NCI-H2029 (cell line): ENCODE results near the gene ZSCAN20.

Source experiments
- DNase-seq: peaks from one replicate; lab custom pipeline; 2025; lab: John Stamatoyannopoulos, UW

ZSCAN20 gene

DNA sequence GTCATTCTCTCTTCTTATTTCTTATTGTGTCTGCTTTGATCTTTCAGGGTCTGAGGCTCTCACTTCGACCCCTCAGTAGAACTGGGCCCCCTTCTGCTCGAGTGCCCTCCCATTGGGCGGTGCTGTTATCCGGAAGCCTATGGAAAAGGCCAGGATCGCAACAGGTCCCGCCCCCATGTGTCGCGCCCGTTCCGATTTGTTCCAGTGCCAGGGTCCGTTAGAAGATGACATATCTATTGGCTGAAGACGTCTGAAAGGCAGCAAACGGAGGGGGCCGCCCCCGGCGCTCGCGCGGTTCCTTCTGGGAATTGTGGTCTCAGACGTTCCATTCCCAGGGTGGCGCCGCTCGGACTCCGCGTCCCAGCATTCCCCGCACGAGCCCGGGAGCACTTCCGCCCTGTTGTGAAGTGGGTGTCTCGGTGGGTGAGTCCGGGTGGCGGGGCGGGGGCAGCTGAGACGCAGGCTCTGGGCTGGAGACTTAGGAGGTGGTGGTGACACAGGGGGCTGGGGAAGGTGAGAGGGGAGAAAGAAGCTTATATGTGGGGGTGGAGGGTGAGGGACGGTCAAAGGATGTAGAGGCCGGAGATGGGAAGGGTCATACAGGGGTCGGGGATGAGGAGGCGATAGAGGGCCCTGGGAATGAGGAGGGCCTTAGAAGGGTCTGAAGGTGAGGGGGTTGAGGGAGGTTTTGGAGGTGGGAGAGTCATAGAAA, at the start of gene ZSCAN20:
Gene ZSCAN20 (plus strand): TSS at position 377 of the 712 bp plus-strand sequence. CDS start 6,644 bp downstream, outside the sequence.
- peak; percentile 94 for DNase-seq

DNA sequence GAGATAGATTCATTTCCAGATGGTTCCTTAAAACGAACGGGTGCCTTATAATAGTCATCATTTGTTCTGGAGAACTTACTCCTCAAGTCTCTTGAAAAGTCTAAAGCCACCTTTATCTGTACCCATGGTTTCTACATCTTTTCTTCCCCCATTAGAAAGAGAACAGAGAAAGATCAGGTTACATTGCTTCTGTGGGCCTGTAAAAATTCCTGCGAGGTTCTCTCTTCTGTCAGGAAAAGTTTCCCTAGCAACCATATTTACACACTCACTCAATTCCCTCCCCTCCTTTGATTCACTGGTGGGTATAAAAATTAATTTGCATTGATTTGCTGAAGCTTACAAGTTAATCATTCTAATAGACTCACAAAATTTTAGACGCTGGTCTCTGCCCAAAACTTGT, 48.2 kb upstream of the ZSCAN20 start:
- DNase-seq: no peak

DNA sequence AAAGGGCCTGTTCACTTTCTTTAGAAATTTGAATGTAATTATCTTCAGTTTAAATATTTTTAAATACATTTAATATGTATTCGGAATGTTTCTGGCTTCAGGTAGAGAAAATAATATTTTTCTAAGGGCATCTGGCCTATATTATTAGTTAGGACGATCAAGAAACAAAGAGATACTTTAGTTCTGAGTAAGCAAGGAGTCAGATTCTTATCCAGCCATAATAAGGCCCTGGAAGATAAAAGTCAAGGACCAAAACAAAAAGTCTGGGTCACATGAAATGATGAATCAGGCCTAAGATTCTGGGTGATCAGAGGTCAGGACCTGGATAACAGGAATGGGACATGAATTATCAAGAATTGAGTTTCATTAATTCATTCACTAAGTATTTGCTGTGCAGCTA, 47.8 kb upstream of the ZSCAN20 start:
- no peak for DNase-seq

DNA sequence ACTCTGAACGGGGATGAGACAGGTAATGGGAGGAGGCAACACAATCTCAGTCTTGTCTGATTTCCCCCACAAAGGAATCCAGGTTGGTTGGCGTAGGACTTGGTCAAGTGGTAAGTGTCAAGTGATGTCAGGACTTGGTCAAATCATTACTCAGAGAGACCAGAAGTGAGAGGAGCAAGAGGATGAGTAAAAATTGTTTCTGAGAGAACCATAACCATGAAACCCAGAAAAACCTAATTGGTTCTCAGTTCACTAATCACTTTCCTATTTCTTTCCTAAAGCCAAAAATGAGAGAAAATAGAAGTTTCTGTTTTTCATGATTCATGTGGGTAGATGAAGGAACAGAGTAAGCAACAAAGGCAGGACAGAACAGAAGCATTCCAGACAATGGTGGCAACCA, 46.5 kb upstream of the ZSCAN20 start:
- no peak for DNase-seq

DNA sequence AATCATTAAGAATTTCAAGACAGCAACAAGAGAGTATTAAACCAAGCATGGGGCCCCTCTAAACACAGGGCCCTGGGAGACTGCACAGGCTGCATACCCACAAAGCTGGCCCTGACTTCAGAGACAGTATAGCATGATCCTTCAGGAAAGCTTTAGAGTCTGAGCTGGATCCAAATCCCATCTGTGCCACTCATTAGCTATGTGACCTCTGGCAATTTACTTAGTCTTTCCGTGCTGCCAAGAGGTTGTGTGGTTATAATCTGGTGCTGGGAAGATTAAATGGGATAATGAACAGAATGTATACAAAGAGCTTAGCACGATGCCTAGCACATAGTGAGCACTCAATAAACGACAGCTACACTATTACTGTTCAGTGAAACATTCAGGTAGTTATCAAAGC, 45.5 kb upstream of the ZSCAN20 start:
- DNase-seq: no peak

DNA sequence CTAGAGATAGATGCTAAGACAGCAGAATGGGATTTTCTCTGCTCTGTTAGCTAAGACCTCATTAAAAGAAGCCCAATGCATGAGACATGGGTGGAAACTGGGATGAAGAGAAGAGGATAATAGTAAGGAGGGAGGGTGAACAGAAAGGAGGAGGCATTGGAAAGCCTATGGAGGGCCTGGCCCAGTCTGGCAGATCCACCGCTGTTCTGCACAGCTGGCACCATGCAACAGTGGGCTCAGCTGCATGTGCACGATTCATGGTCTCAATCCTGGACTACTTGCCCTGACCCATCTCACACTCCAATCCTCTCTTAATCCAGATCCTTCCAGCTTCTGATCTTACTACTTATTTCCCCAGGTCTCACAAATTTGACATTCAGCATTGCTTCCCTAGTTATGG, 43.8 kb upstream of the ZSCAN20 start:
- no peak for DNase-seq

DNA sequence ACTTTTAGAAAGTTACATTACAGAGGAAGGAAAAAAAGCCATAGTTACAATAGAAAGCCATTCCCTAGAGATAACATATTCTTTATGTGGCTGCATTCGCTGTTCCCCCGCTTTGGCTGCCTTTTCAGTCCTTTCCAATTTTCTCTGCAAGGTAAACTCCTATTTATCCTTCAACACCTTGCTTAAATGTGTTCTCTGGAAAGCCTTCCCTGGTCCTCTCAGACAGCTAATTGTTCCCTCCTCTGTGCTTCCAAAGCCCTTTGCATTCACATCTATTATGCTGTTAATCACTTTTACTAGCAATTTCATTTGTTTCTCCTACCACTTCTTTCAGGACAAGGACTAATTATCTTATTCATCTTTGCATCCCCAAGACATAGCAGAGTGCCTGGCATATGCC, 43.1 kb upstream of the ZSCAN20 start:
- no peak for DNase-seq

DNA sequence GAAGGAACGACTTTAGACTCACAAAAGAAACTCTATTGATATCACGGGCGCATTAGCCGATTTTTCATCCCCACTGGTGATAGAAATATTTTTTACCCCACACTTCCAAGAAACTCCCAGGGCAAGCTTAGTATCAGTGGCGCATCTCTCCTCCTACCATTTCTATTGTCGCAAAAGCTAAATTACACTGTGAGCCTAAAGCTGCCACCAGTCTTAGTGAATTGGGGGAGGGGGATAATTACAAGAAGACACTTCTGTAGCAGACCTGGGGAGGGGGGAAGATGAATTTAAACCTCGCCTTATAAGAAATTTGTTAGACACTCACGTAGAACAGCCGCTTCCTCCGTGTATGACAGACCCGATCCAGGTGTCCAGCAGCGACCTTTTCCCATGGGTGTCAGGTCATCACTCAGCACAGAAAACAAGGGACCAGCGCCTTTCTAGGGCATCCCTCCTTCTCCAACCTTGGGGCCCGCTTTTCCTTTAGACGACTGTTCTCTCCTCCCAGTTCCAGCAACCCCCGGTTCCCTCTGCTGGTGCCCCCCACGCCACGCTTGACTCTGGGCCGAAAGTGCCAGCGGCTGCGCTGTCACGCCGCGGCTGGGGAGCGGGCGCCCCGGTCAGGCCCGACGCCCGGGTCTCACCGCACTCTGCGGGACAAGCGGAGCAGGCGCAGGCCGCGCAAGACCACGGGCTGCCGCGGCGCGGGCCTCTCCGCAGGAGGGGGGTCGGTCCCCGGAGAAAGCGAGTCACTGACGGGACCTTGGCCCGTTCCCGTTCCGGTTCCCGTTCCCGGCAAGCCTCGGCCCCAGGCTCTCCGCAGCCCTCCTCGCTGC, 42.4 kb upstream of the ZSCAN20 start:
- DNase-seq: no peak

DNA sequence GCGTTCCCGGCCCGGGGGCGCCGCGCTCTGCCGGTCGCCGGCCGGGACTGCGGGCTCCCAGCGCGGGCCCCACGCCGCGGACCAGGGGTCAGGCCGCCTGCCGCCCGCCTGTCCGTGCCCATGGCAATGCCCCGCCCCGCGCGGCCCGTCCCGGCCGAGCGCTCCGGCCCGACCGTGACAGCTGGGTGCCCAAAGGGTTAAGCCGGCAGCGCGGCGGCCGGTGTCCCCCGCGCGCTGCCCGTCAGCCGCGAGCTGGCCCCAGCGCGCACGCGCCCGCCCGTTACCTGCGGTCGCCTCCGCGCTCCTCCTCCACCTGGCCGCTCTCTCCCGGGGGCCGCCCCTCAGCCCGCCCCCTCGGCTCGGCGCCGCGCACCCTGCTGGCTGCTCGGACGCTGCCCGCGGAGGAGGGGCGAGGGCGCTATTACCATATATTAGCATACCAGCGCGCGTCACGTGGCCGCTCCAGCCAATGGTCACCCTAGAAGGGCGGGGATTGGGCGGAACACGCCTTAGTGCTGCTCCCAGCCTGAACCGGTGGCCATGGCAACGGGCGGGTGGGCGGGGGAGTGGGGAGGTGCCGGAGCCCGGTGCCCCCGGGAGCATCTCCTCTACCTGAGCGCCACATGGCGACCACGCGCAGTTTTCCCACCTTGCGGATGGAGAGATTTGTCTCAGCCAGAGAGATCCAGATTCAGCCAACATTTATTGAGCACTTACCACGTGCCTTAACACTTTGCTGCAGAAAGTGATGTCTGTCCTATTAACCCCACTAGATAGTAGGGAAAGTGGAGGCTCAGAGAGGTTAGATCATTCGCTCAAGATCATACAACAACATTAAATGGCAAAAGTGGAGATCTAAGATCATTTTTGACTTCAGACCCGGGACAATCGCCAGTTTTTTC, 41.5 kb upstream of the ZSCAN20 start, which contains the start of gene PHC2:
Gene PHC2 (minus strand): TSS at position 404 of the 902 bp plus-strand sequence. CDS start 55,556 bp downstream, outside the sequence.
- DNase-seq: peak; percentile 95

DNA sequence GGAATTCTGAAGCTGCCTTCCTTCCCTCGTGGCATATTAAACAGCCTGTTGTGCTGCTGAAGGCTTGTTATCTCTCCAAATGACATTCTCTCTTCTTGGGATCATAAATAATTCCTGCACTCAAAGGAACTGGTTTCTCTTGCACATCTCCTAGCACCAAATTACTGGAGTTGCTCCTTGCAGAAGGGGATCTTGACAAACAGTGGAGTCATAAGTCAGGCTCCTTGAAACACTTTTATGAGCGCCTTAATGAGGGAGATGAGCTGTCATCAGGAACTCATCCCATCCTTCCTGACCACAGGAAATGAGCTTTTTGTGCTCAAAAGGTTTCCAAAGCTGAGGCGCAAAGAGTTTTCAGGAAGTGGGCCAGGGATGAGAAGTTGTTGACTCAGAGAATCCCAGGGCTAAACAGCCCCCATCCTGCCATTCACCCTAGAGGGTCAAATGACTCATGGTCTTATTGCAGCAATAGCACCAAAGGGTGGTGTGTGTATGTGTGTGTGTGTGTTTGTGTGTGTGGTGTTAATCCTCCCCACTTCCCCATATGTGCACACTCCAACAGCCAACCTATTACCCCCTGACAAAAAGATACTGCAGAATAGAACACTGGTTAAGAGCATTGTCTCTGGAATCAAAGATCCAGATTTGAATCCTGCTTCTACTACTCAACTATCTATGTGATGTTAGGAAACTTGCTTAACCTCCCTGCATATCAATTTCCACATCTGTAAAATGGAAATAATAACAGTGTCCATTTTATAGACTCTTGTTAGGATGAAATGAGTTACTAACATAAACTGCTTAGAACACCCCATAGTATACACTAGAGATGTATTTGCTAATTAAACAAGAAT, 38.7 kb upstream of the ZSCAN20 start:
- DNase-seq: peak; percentile 18

DNA sequence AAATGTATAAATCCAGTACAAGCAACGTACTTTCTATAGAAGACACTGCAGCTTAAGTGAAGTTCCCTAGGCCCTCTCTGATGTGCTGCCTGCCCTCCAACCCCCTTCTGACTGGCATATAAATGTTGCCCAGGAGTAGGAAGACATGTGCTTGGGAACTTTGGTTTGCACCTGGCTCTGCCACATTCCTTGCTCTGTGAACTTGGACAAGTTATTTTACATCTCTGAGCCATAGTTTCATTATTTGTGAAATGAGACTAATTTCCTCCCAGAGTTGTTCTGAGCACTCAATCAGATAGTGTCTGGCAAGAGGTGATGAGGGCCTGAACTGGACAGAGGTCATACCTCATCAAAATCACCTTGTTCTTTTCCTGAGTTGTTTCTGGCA, 38.1 kb upstream of the ZSCAN20 start:
- no peak for DNase-seq

DNA sequence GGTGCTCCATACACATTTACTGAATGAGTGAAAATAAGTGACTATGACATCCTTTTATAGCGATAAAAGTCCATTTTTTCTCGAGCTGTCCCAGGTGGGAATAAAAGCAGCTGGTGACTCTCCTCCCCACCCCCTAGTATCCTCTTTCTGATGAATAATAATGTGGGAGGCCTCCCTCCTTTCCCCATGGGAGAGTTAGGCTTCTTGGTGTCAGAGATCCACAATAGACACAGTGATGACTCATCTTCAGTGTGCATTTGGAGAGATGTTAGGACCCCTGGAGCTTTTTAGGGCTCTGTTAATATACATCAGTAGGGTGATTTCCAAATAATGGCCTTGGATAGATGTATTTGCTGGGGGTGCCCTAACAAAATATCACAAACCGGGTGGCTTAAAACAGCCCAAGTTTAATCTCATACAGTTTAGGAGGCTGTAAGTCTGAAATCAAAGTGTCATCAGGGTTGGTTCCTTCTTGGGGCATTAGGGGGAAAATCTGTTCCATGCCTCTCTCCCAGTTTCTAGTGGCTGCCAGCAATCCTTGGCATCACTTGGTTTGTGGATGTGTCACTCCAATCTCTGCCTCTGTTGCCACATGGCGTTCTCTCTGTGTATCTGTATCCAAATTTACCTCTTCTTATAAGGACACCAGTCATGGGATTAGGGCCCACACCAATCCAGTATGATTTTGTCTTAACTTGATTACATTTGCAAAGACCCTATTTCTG, 37.2 kb upstream of the ZSCAN20 start:
- no peak for DNase-seq

DNA sequence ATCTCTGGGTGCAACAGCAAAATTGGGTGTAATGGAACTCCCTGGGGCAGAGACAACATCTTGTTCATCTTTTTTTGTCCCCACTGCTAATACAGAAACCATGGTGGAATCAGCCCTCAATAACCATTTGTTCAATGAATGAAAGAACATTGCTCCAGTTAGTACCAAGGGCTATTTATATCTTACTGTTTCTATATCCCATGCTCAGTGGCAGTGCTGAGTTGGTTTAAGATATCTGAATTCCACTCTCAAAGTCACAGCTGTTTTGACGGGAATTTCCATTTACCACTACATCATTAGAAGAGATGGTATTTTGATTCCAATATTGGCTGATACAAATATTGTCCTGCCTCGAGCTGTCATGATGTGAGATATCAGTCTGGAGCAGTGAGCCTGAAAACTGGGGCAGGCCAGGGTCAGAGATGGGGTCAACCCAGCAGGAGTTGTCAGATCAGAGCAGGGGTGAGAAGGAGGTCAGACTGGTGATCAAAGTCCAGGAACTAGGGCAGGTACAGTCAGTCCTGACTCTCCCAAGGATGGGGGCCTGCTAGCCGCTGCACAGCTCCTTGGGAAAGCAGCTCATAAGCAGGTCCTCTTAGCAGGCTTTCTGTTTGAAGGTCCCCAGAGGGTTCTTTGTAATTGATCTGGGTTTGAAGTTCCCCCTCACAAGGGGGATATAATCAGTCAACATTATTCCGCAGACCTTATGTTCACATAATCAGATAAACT, 35.7 kb upstream of the ZSCAN20 start:
- DNase-seq: no peak

DNA sequence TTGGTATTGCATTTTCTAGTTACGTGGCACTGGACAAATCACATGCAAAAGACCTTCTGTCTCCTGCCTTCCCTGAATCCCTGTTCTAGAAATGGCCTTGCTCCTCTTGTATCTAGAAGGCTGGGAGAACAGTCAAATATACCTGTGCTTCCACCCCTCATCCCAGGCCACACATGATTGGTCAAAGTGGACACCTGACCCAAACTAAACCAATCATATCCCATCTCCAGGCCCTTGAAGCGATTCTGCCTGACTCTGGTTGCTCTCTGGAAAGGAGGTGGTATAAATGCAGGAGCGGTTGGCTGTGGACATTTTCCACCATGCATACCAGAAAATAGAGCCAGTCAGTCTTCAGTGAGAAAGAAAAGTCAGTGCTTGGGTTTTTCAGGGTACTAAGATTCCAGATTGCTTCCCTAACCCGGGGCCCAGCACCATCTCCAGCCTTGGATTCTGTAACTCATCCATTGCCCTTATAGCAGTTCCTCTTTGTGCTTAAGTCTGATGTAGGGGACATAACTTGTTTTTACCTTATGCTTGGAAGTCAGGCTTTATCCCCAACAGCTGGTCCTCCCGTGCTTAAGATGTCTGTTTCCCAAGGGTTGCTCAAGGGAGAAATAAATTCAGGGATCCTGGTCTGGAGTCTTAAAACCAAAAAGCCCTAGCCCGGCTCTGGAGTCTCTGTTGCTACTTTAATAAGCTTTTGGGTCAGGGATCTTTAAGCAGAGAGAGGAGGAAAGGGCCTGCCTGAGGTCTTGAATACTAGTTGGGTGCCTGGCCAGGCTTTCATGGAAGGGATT, 33.9 kb upstream of the ZSCAN20 start:
- no peak for DNase-seq

DNA sequence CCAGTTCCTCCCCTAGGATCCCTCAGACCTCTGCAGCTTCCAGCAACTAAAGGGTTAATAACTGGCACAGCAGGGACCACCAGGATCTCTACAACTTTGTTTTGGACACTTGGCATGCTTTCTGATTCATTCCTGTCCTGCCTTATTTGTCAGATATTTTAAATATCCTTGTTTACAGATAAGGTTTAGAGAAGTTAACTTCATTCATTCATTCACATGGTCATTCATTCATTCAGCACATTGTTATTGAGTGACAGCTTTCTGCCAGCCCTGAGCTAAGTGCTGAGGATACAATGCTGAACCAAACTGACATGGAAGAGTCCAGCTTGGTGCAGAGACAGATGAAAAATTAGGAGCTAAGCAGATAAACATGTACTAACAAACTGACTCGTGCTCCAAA, 32.8 kb upstream of the ZSCAN20 start:
- DNase-seq: no peak

DNA sequence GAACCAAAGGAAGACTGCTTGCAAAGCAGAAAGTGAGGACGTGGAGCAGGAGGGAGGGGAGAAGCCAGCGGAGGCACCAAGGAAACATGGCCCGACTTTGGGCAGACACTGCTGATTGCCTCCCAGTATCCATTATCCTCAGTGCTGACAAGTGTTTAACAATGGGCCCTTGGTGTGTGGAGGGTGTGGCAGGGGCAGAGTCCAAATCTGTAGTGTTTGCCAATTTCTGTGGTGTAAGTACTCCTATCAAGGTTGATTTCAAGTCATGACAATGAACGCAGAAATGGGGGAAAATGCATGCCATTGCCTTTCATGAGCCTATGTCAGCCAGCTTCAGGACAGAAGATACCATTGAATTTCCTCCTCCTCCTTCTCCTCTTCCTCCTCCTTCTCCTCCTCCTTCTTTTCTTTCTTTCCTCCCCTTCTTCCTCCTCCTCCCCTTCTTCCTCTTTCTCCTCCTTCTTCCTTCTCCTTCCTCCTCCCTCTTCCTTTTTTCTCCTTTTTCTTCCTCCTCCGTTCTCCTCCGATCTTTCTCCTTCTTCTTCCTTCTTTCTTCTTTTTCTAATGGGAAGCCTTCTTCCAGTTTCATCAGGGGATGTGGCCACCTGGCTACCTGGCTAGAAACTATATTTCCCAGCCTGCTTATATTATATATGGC, 31.2 kb upstream of the ZSCAN20 start:
- peak; percentile 75 for DNase-seq

DNA sequence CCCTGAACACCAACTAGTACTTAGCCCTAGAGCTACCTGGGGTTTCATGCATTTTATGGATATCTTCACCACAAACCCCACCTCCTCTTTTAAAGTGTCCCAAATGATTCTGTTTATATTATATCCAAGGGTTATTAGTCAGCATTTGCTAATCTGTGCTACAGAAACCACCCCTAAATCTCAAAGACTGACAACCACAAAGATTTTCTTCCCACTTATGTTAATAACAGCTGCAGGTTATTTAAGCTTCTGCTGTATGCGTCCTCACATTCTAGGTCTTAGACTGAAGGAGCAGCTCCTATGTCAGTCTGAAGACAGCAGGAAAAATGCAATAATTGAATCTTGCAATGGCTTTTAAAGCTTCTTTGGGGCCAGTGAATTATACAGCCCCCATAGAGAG, 30.3 kb upstream of the ZSCAN20 start:
- no peak for DNase-seq

DNA sequence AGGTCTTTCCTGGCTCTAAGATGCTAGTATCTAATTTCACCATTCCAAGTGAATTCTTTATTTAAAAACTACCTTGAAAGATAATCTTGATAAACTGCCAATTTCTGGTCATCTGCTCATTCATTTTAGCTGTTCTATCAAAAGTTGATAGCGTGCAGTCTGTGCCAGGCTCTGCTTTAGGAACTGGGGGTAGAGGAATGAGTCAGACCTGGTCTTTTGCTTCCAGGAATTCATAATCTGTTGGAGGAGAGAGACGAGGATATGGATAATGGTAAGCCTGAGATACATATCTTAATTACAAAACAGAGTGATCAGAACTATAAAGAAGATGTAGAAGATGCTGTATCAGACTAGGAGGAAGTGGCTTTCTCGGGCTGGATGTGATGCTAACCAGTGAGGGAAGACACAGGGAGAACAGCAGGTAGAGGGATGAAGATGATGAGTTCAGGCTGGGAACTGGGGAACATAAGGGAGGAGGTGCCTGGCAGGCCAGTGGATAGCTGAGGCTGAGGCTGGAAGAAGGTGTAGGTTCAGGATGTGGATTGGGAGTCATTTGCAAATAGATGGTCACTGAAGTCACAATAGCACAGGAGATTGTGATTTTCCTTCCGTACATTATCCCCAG, 29.3 kb upstream of the ZSCAN20 start:
- DNase-seq: no peak
